HEK293T (cell line): ENCODE results near the gene KEAP1.

Source experiments
- CTCF ChIA-PET: fragments of 350-600 bp; formaldehyde crosslinking; extraction: SDS; loops from one replicate; lab custom pipeline; 2021; ENCODE audit warnings: antibody characterized with exemption, inconsistent platforms; lab: Yijun Ruan, JAX
- POLR2A ChIA-PET: fragments of 350-600 bp; formaldehyde crosslinking; extraction: SDS; loops from one replicate; lab custom pipeline; 2020; ENCODE audit warnings: antibody characterized with exemption, inconsistent platforms; lab: Yijun Ruan, JAX
- DNase-seq: peaks from one replicate; pipeline ENCODE4 v3.0.0; 2012; ENCODE audit warnings: mixed read lengths; ENCODE audit errors: extremely low spot score
- ARNT ChIP-seq: fragments of 450-650 bp; IDR thresholded peaks from 2 replicates; pipeline ENCODE4 v1.6.1; 2017; ENCODE audit warnings: mild to moderate bottlenecking
- BHLHE40 ChIP-seq: fragments of 450-650 bp; IDR thresholded peaks from 2 replicates; pipeline ENCODE4 v1.6.1; 2016; ENCODE audit warnings: mild to moderate bottlenecking, moderate library complexity, borderline replicate concordance
- CTBP1 ChIP-seq: fragments of 450-650 bp; IDR thresholded peaks from 2 replicates; pipeline ENCODE4 v1.6.1; 2016; ENCODE audit warnings: borderline replicate concordance
- ELF4 ChIP-seq: fragments of 450-650 bp; IDR thresholded peaks from 2 replicates; pipeline ENCODE4 v1.6.1; 2017; ENCODE audit warnings: antibody characterized with exemption
- FOXA1 ChIP-seq: fragments of 450-650 bp; IDR thresholded peaks from 2 replicates; pipeline ENCODE4 v1.6.1; 2016; ENCODE audit warnings: mild to moderate bottlenecking
- FOXK2 ChIP-seq: fragments of 450-650 bp; IDR thresholded peaks from 2 replicates; pipeline ENCODE4 v1.6.1; 2016; ENCODE audit warnings: mild to moderate bottlenecking
- FOXM1 ChIP-seq: fragments of 450-650 bp; IDR thresholded peaks from 2 replicates; pipeline ENCODE4 v1.6.1; 2017; ENCODE audit warnings: mild to moderate bottlenecking, borderline replicate concordance
- HDGF ChIP-seq: fragments of 450-650 bp; IDR thresholded peaks from 2 replicates; pipeline ENCODE4 v1.6.1; 2017; ENCODE audit warnings: antibody characterized with exemption, borderline replicate concordance
- L3MBTL2 ChIP-seq: fragments of 450-650 bp; conservative IDR thresholded peaks from 2 replicates; pipeline ENCODE4 v1.6.1; 2016; ENCODE audit warnings: mild to moderate bottlenecking
- LEF1 ChIP-seq: fragments of 450-650 bp; IDR thresholded peaks from 2 replicates; pipeline ENCODE4 v1.6.1; 2017; ENCODE audit warnings: mild to moderate bottlenecking, borderline replicate concordance
- NFRKB ChIP-seq: fragments of 450-650 bp; IDR thresholded peaks from 2 replicates; pipeline ENCODE4 v1.6.1; 2016; ENCODE audit warnings: mild to moderate bottlenecking, moderate library complexity
- PKNOX1 ChIP-seq: fragments of 450-650 bp; IDR thresholded peaks from 2 replicates; pipeline ENCODE4 v1.6.1; 2016
- SP1 ChIP-seq: fragments of 450-650 bp; IDR thresholded peaks from 2 replicates; pipeline ENCODE4 v1.6.1; 2017
- SUZ12 ChIP-seq: fragments of 450-650 bp; IDR thresholded peaks from 2 replicates; pipeline ENCODE4 v1.6.1; 2016; ENCODE audit warnings: mild to moderate bottlenecking
- TARDBP ChIP-seq: fragments of 450-650 bp; IDR thresholded peaks from 2 replicates; pipeline ENCODE4 v1.6.1; 2016
- ZNF384 ChIP-seq: fragments of 450-650 bp; IDR thresholded peaks from 2 replicates; pipeline ENCODE4 v1.6.1; 2016

Gene KEAP1

GRCh38 chr19:10478476-10478875 lies 24.7 kb downstream of the KEAP1 start:
- TF ChIP-seq BHLHE40 = no peak
- no peak for TF ChIP-seq FOXK2
- TF ChIP-seq PKNOX1 = no peak
- no peak for TF ChIP-seq TARDBP
- TF ChIP-seq LEF1 = no peak
- TF ChIP-seq ARNT = no peak
- no peak for TF ChIP-seq SP1
- no peak for TF ChIP-seq FOXA1
- TF ChIP-seq FOXM1 = no peak
- TF ChIP-seq NFRKB = no peak
- TF ChIP-seq HDGF = no peak
- TF ChIP-seq CTBP1 = no peak
- no peak for TF ChIP-seq L3MBTL2
- TF ChIP-seq ELF4 = no peak
- TF ChIP-seq ZNF384 = no peak
- no peak for TF ChIP-seq SUZ12
- no peak for DNase-seq
- CTCF ChIA-PET = interaction anchor here (1.0 to 1.5 kb wide), 4 partner anchors 12 to 73 kb away, joined by 3 to 6 read pairs (median 3); no protein-coding TSS in a partner anchor
- POLR2A ChIA-PET = interaction anchor here (0.6 to 0.7 kb wide), 2 partner anchors 14 to 96 kb away, joined by 3 read pairs; no protein-coding TSS in a partner anchor

GRCh38 chr19:10474962-10475451 lies 28.1 kb downstream of the KEAP1 start:
- CTCF ChIA-PET = no interaction called here
- DNase-seq = no peak
- POLR2A ChIA-PET = interaction anchor here (1.1 kb wide), 1 partner anchor 21 kb away, joined by 4 read pairs; no protein-coding TSS in a partner anchor
- TF ChIP-seq HDGF (no peak), SUZ12 (no peak), ZNF384 (peak; percentile 54; the same call in 1 of the 2 replicates), ELF4 (no peak)

- ChIA-PET POLR2A (no interaction called here), CTCF (no interaction called here)
- TF ChIP-seq NFRKB = no peak
- no peak for TF ChIP-seq HDGF
- no peak for TF ChIP-seq FOXA1
- TF ChIP-seq FOXM1 = no peak
- TF ChIP-seq PKNOX1 = no peak
- no peak for TF ChIP-seq SUZ12
- no peak for TF ChIP-seq BHLHE40
- no peak for TF ChIP-seq L3MBTL2
- TF ChIP-seq TARDBP = no peak
- no peak for TF ChIP-seq FOXK2
- DNase-seq = no peak
These were observed 30.0 kb downstream of the KEAP1 start for GRCh38 chr19:10473192-10473591.

GRCh38 chr19:10471909-10472308 lies 31.2 kb downstream of the KEAP1 start:
- POLR2A ChIA-PET = no interaction called here
- DNase-seq = peak; percentile 47
- TF ChIP-seq ZNF384 = peak; percentile 83
- no peak for TF ChIP-seq BHLHE40
- CTCF ChIA-PET = interaction anchor here (0.6 kb wide), 2 partner anchors 11 to 67 kb away, joined by 3 read pairs; no protein-coding TSS in a partner anchor

GRCh38 chr19:10468133-10468532 lies 35.0 kb downstream of the KEAP1 start:
- ChIA-PET CTCF (no interaction called here), POLR2A (no interaction called here)
- DNase-seq = no peak
- TF ChIP-seq FOXM1 = no peak
- TF ChIP-seq L3MBTL2 = no peak
- TF ChIP-seq CTBP1 = no peak
- no peak for TF ChIP-seq ARNT
- TF ChIP-seq BHLHE40 = no peak
- no peak for TF ChIP-seq PKNOX1
- no peak for TF ChIP-seq LEF1
- no peak for TF ChIP-seq ELF4
- no peak for TF ChIP-seq FOXA1
- TF ChIP-seq TARDBP = no peak
- TF ChIP-seq HDGF = no peak

- POLR2A ChIA-PET = no interaction called here
- TF ChIP-seq SUZ12 = no peak
- TF ChIP-seq ZNF384 = no peak
- TF ChIP-seq L3MBTL2 = no peak
- TF ChIP-seq ELF4 = no peak
- no peak for TF ChIP-seq FOXA1
- no peak for TF ChIP-seq HDGF
- TF ChIP-seq SP1 = no peak
- TF ChIP-seq ARNT = no peak
- no peak for TF ChIP-seq LEF1
- TF ChIP-seq NFRKB = no peak
- no peak for TF ChIP-seq PKNOX1
- no peak for TF ChIP-seq FOXK2
- no peak for TF ChIP-seq BHLHE40
- TF ChIP-seq CTBP1 = no peak
- no peak for TF ChIP-seq TARDBP
- DNase-seq = no peak
- CTCF ChIA-PET = interaction anchor here (1.1 kb wide), 1 partner anchor 11 kb away, joined by 3 read pairs; no protein-coding TSS in a partner anchor
These were observed 36.0 kb downstream of the KEAP1 start for GRCh38 chr19:10467104-10467706.
